ENCODE data around the gene LRRC2.
"Not testable (repeated sequence)": the region's sequence is repeated elsewhere in the genome, so short reads cannot be mapped to it uniquely, and the experiment has no call there.

DNA sequence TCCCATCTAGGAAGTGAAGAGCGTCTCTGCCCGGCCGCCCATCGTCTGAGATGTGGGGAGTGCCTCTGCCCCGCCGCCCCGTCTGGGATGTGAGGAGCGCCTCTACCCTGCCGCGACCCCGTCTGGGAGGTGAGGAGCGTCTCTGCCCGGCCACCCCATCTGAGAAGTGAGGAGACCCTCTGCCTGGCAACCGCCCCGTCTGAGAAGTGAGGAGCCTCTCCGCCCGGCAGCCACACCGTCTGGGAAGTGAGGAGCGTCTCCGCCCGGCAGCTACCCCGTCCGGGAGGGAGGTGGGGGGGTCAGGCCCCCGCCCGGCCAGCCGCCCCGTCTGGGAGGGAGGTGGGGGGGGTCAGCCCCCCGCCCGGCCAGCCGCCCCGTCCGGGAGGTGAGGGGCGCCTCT is 71.6 kb downstream of the LRRC2 start:
- TF ChIP-seq, protein P1, sequence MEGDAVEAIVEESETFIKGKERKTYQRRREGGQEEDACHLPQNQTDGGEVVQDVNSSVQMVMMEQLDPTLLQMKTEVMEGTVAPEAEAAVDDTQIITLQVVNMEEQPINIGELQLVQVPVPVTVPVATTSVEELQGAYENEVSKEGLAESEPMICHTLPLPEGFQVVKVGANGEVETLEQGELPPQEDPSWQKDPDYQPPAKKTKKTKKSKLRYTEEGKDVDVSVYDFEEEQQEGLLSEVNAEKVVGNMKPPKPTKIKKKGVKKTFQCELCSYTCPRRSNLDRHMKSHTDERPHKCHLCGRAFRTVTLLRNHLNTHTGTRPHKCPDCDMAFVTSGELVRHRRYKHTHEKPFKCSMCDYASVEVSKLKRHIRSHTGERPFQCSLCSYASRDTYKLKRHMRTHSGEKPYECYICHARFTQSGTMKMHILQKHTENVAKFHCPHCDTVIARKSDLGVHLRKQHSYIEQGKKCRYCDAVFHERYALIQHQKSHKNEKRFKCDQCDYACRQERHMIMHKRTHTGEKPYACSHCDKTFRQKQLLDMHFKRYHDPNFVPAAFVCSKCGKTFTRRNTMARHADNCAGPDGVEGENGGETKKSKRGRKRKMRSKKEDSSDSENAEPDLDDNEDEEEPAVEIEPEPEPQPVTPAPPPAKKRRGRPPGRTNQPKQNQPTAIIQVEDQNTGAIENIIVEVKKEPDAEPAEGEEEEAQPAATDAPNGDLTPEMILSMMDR (IDR thresholded peaks at IDR 0.05; ENCODE audit: poor library complexity): not testable (repeated sequence)
- not testable (repeated sequence) for TF ChIP-seq EZH2 (IDR thresholded peaks at IDR 0.05; ENCODE audit: borderline replicate concordance); EZH2phosphoT487 (IDR thresholded peaks at IDR 0.05; ENCODE audit: low read depth, severe bottlenecking, unreplicated experiment)
